H1 (cell line): ENCODE results near the gene C2orf76. TPM values are rescaled to one million over a fixed set of nuclear protein-coding genes. Genes with fewer than 3 reads are reported as not detected.

Source experiments
- CTCF ChIA-PET: fragments of 300-600 bp; sonication (Branson Sonifier 250); formaldehyde crosslinking; loops from one replicate; lab custom pipeline; 2021; ENCODE audit not compliant: partially characterized antibody; lab: Charles Lee
- POLR2A ChIA-PET: fragments of 300-600 bp; sonication (Branson Sonifier 250); formaldehyde crosslinking; loops from one replicate; lab custom pipeline; 2021; ENCODE audit warnings: inconsistent platforms; ENCODE audit not compliant: partially characterized antibody; lab: Charles Lee
- DNase-seq, 2 experiments: peaks; one replicate each; pipeline versions ENCODE4 v3.0.0 to v3.0.0-alpha.2; 2010 to 2022; ENCODE audit warnings: low spot score in 2 of 2, low read depth in 1 of 2, mixed read lengths in 1 of 2
- FAIRE-seq: peaks from 2 replicates; lab custom pipeline; 2011; peaks lifted over from hg19 to GRCh38; lab: Jason Lieb, UNC
- H2AFZ ChIP-seq: 2 replicates; pipeline ENCODE4 v1.8.1; 2012; ENCODE audit warnings: low read length, inconsistent platforms
- H2AK5ac ChIP-seq: 2 replicates; pipeline ENCODE4 v1.6.1; 2013; ENCODE audit warnings: low read depth, low read length
- H2BK120ac ChIP-seq: replicated peaks from 2 replicates; pipeline ENCODE3; 2013; ENCODE audit warnings: low read depth, low read length, inconsistent platforms
- H2BK12ac ChIP-seq: 2 replicates; pipeline ENCODE4 v1.6.1; 2013; ENCODE audit warnings: low read depth, low read length
- H2BK15ac ChIP-seq: 2 replicates; pipeline ENCODE4 v1.6.1; 2013; ENCODE audit warnings: low read length
- H2BK20ac ChIP-seq: 2 replicates; pipeline ENCODE4 v1.6.1; 2013; ENCODE audit warnings: low read length
- H2BK5ac ChIP-seq: 2 replicates; pipeline ENCODE4 v1.6.1; 2013; ENCODE audit warnings: low read depth, low read length
- H3K14ac ChIP-seq: 2 replicates; pipeline ENCODE4 v1.6.1; 2013; ENCODE audit warnings: inconsistent platforms; ENCODE audit not compliant: insufficient read length
- H3K18ac ChIP-seq: 2 replicates; pipeline ENCODE4 v1.6.1; 2013; ENCODE audit warnings: low read length; ENCODE audit errors: extremely low read depth
- H3K23ac ChIP-seq: 2 replicates; pipeline ENCODE4 v1.6.1; 2013; ENCODE audit warnings: inconsistent platforms; ENCODE audit not compliant: insufficient read length
- H3K23me2 ChIP-seq: 2 replicates; pipeline ENCODE4 v1.6.1; 2013; ENCODE audit warnings: low read depth, low read length
- H3K27ac ChIP-seq: 2 replicates; pipeline ENCODE4 v1.6.1; 2011; ENCODE audit warnings: low read depth, low read length, inconsistent platforms
- H3K27me3 ChIP-seq, 4 experiments: replicated peaks in 1 of 4; 1 replicate in 1 of 4; 2 replicates in 3 of 4; pipeline versions ENCODE4 v1.6.1 to v1.8.1; 2011 to 2013; ENCODE audit warnings: low read length in 3 of 4, mild to moderate bottlenecking in 3 of 4, inconsistent platforms in 2 of 4, mixed read lengths in 2 of 4, moderate library complexity in 1 of 4; ENCODE audit not compliant: control insufficient read depth in 3 of 4, insufficient read depth in 3 of 4; ENCODE audit errors: extremely low read depth in 1 of 4
- H3K36me3 ChIP-seq, 4 experiments: 2 replicates each; pipeline versions ENCODE4 v1.6.1 to v1.8.1; 2011 to 2013; ENCODE audit warnings: mild to moderate bottlenecking in 4 of 4, low read length in 3 of 4, moderate library complexity in 2 of 4, control low read depth in 1 of 4, inconsistent platforms in 1 of 4; ENCODE audit not compliant: insufficient read depth in 4 of 4, control insufficient read depth in 2 of 4
- H3K4ac ChIP-seq: replicated peaks from 2 replicates; pipeline ENCODE3; 2013; ENCODE audit warnings: low read length, low read depth, mixed read lengths, inconsistent platforms; ENCODE audit not compliant: insufficient read length
- H3K4me1 ChIP-seq, 4 experiments: replicated peaks in 1 of 4; 1 replicate in 1 of 4; 2 replicates in 3 of 4; pipeline versions ENCODE4 v1.6.1 to v1.8.1; 2011 to 2013; ENCODE audit warnings: low read length in 3 of 4, inconsistent platforms in 2 of 4, mixed read lengths in 1 of 4; ENCODE audit not compliant: insufficient read depth in 4 of 4, control insufficient read depth in 3 of 4
- H3K4me2 ChIP-seq, 2 experiments: 2 replicates each; pipeline versions ENCODE4 v1.6.1 to v1.8.1; 2011 to 2013; ENCODE audit warnings: low read depth in 2 of 2, low read length in 2 of 2, control low read depth in 1 of 2, inconsistent platforms in 1 of 2, mild to moderate bottlenecking in 1 of 2; ENCODE audit not compliant: insufficient read depth in 1 of 2
- H3K4me3 ChIP-seq, 4 experiments: fragments of 200-600, 300-600 bp in 1 of 4; sonication (generic), shearing (Covaris generic), sonication (Bioruptor Twin) in 1 of 4; 2 replicates each; pipeline versions ENCODE4 v1.5.1 to v1.8.1; 2011 to 2016; ENCODE audit warnings: low read length in 4 of 4, low read depth in 3 of 4, control low read depth in 2 of 4, inconsistent platforms in 2 of 4, mild to moderate bottlenecking in 2 of 4, mixed read lengths in 1 of 4, moderate library complexity in 1 of 4; ENCODE audit not compliant: insufficient read depth in 2 of 4; ENCODE audit errors: extremely low read depth in 1 of 4
- H3K56ac ChIP-seq: replicated peaks from 2 replicates; pipeline ENCODE3; 2013; ENCODE audit warnings: low read depth, mild to moderate bottlenecking, mixed read lengths, low read length, inconsistent platforms; ENCODE audit not compliant: insufficient read length
- H3K79me1 ChIP-seq: 2 replicates; pipeline ENCODE4 v1.6.1; 2013; ENCODE audit warnings: low read depth, low read length, control low read depth
- H3K79me2 ChIP-seq, 2 experiments: 2 replicates each; pipeline versions ENCODE4 v1.6.1 to v1.8.1; 2012 to 2013; ENCODE audit warnings: low read length in 2 of 2, mild to moderate bottlenecking in 2 of 2, inconsistent platforms in 1 of 2; ENCODE audit not compliant: insufficient read depth in 2 of 2, control insufficient read depth in 1 of 2
- H3K9ac ChIP-seq, 4 experiments: replicated peaks in 1 of 4; 1 replicate in 1 of 4; 2 replicates in 3 of 4; pipeline versions ENCODE4 v1.6.1 to v1.8.1; 2011 to 2013; ENCODE audit warnings: low read depth in 3 of 4, low read length in 3 of 4, control low read depth in 2 of 4, mild to moderate bottlenecking in 2 of 4, moderate library complexity in 2 of 4, inconsistent platforms in 1 of 4; ENCODE audit errors: extremely low read depth in 1 of 4
- H3K9me3 ChIP-seq, 2 experiments: 2 replicates each; pipeline versions ENCODE4 v1.6.1 to v1.8.1; 2012 to 2013; ENCODE audit warnings: mild to moderate bottlenecking in 2 of 2, moderate library complexity in 2 of 2, control low read depth in 1 of 2, inconsistent platforms in 1 of 2, low read depth in 1 of 2, low read length in 1 of 2, mixed read lengths in 1 of 2; ENCODE audit not compliant: insufficient read depth in 2 of 2
- H4K20me1 ChIP-seq, 2 experiments: replicated peaks in 1 of 2; 2 replicates each; pipeline versions ENCODE3 to v1.8.1; 2011 to 2013; ENCODE audit warnings: inconsistent platforms in 2 of 2, low read length in 2 of 2, mild to moderate bottlenecking in 1 of 2; ENCODE audit not compliant: insufficient read depth in 2 of 2, control insufficient read depth in 1 of 2
- H4K5ac ChIP-seq: 2 replicates; pipeline ENCODE4 v1.6.1; 2013; ENCODE audit warnings: low read length, low read depth, mixed read lengths, inconsistent platforms; ENCODE audit not compliant: insufficient read length
- H4K8ac ChIP-seq: 2 replicates; pipeline ENCODE4 v1.8.0; 2013; ENCODE audit warnings: mild to moderate bottlenecking, moderate library complexity, low read length, inconsistent platforms; ENCODE audit not compliant: insufficient read depth; ENCODE audit errors: extremely low read depth
- H4K91ac ChIP-seq: replicated peaks from 2 replicates; pipeline ENCODE3; 2013; ENCODE audit warnings: low read length, mixed read lengths, inconsistent platforms; ENCODE audit not compliant: insufficient read length
- ASH2L ChIP-seq: fragments of 200-600, 300-600 bp; sonication (generic); IDR thresholded peaks from one replicate; pipeline ENCODE4 v1.7.1; 2017; ENCODE audit warnings: low read length
- BCL11A ChIP-seq, 2 experiments: IDR thresholded peaks; one replicate each; pipeline ENCODE4 v1.6.1; 2011; ENCODE audit warnings: low read depth in 2 of 2, low read length in 2 of 2, mild to moderate bottlenecking in 2 of 2
- CHD1 ChIP-seq: IDR thresholded peaks from 2 replicates; pipeline ENCODE4 v1.6.1; 2012; ENCODE audit warnings: low read depth, low read length, improper control_type of control experiment
- CHD2 ChIP-seq: IDR thresholded peaks from 2 replicates; pipeline ENCODE4 v1.6.1; 2012; ENCODE audit warnings: low read length, improper control_type of control experiment
- MAX ChIP-seq: IDR thresholded peaks from 2 replicates; pipeline ENCODE4 v1.6.1; 2012; ENCODE audit warnings: inconsistent platforms
- PHF8 ChIP-seq: fragments of 200-600 bp; sonication (generic); conservative IDR thresholded peaks from 2 replicates; pipeline ENCODE4 v1.7.1; 2012; ENCODE audit warnings: low read depth, mild to moderate bottlenecking, inconsistent platforms, low read length, moderate library complexity
- RNF2 ChIP-seq: fragments of 200-900, 300-1000 bp; sonication (generic); IDR thresholded peaks from 2 replicates; pipeline ENCODE4 v1.7.1; 2016; ENCODE audit warnings: borderline replicate concordance, low read depth, mild to moderate bottlenecking, antibody characterized with exemption, low read length; ENCODE audit not compliant: poor library complexity, severe bottlenecking; ENCODE audit errors: missing control alignments
- TBP ChIP-seq: IDR thresholded peaks from 2 replicates; pipeline ENCODE4 v1.6.1; 2011; ENCODE audit warnings: low read depth, low read length, improper control_type of control experiment
- TEAD4 ChIP-seq: IDR thresholded peaks from 2 replicates; pipeline ENCODE4 v1.6.1; 2012; ENCODE audit warnings: low read depth, low read length, inconsistent platforms, mixed read lengths
- WGBS, 2 experiments: shearing (Covaris generic) in 1 of 2; methylation state at CpG; one replicate each; pipeline versions ENCODE4 v1.1.6 to v1.1.7; 2013 to 2015; ENCODE audit warnings: low lambda C conversion rate in 2 of 2, mixed read lengths in 2 of 2, inconsistent platforms in 1 of 2, low coverage in 1 of 2, missing lambda C conversion rate in 1 of 2; ENCODE audit not compliant: insufficient replicate concordance in 2 of 2, insufficient coverage in 1 of 2, insufficient read length in 1 of 2; ENCODE audit errors: extremely low coverage in 1 of 2, missing lambda C conversion rate in 1 of 2; 5-methylcytosine and 5-hydroxymethylcytosine counted together
- polyA plus RNA-seq, 7 experiments: library from polyadenylated mRNA; depleted of rRNA in 3 of 7; stranded (reverse) in 5 of 7; unstranded in 2 of 7; fragments of >200 nt in 5 of 7; fragments of 200-250 nt in 2 of 7; gene quantifications; 1 replicate in 5 of 7; 2 replicates in 1 of 7; 4 replicates in 1 of 7; pipeline versions ENCODE4 v1.2.1 to v1.2.3, GENCODE V29; 2011 to 2013; ENCODE audit warnings: missing spikeins in 2 of 7, mixed read lengths in 2 of 7
- total RNA-seq: library from RNA; stranded (reverse); fragmentation: NEBNext Ultra II Directional; extraction: Animal tissue kit (Norgen Biotek cat#: 25700); gene quantifications from 2 replicates; pipeline ENCODE4 v1.2.1, GENCODE V29; 2021

Gene C2orf76
- total and polyA plus RNA-seq, 2 of the 8 experiments (the other 6 are each of a cell fraction or from before 2014, with no cell fraction given), result 4.4 to 5.0 TPM

DNA sequence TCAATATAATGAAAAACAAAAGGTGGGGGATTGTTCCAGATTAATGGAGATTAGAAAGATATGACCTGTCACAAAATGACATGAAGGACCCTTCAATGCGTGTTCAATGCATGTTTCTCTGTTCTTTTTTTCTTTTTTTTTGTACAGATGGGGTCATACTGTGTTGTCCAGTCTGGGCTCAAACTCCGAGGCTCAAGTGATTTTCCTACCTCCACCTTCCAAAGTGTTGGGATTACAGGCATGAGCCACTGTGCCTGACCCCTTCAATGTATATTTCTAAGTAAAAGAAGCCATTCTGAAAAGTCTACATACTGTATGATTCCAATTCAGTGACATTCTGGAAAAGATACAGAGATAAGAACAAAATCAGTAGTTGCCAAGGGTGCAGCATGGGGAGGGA, 32.8 kb downstream of the C2orf76 start:
- no peak overlapping the region for H3K9ac ChIP-seq
- H2BK12ac ChIP-seq, result no peak overlapping the region
- H3K4me1 ChIP-seq, result no peaks in the 10 kb centered on the region
- H3K27me3 ChIP-seq, result no peaks in the 10 kb centered on the region
- H2BK20ac ChIP-seq, result no peak overlapping the region
- no peak overlapping the region for H3K4ac ChIP-seq
- no peak overlapping the region for H3K4me2 ChIP-seq
- no peak overlapping the region for H2BK15ac ChIP-seq
- POLR2A ChIA-PET, result no interaction called here
- no peak overlapping the region; the same call in 1 of the 2 replicates for H3K27ac ChIP-seq
- H4K5ac ChIP-seq, result no peak overlapping the region
- no peaks in the 10 kb centered on the region for H4K20me1 ChIP-seq
- H3K14ac ChIP-seq, result no peak overlapping the region
- H4K91ac ChIP-seq, result no peak overlapping the region
- no peaks in the 10 kb centered on the region for H3K36me3 ChIP-seq
- no peaks in the 10 kb centered on the region for H3K9me3 ChIP-seq
- no peaks in the 10 kb centered on the region for H3K79me1 ChIP-seq
- H3K23ac ChIP-seq, result no peak overlapping the region
- 94% methylated on average over 2 of the region's 2 CpGs; no CpG with 5 or more reads in 1 of the 2 experiments for WGBS, 2 experiments
- H2AK5ac ChIP-seq, result no peak overlapping the region
- no peak overlapping the region for H3K4me3 ChIP-seq
- H2BK120ac ChIP-seq, result no peak overlapping the region
- no peak overlapping the region for H2BK5ac ChIP-seq
- FAIRE-seq (no peak), DNase-seq (no peak)
- H2AFZ ChIP-seq, result no peak overlapping the region
- no peaks in the 10 kb centered on the region for H3K23me2 ChIP-seq
- CTCF ChIA-PET, result no interaction called here
- no peak overlapping the region for H3K18ac ChIP-seq
- no peak for TF ChIP-seq PHF8
- no peak for TF ChIP-seq TEAD4
- TF ChIP-seq CHD1, result no peak
- TF ChIP-seq CHD2, result no peak
- TF ChIP-seq RNF2, result no peak
- no peak for TF ChIP-seq BCL11A (IDR thresholded peaks at IDR 0.05; ENCODE audit: low read depth in 2 of 2, low read length in 2 of 2)
- no peak for TF ChIP-seq ASH2L
- TF ChIP-seq TBP, result no peak
- TF ChIP-seq MAX, result no peak
- no peak overlapping the region for H3K56ac ChIP-seq
- no peak overlapping the region for H4K8ac ChIP-seq
- H3K79me2 ChIP-seq, result no peaks in the 10 kb centered on the region
